GM18858 (cell line): ENCODE measurements around the gene HPCAL1.

Source experiments
- ATAC-seq: cut with Tn5 transposase; IDR thresholded peaks from one replicate; pipeline ENCODE4 v1.9.1; 2021; ENCODE audit not compliant: unreplicated experiment

Gene HPCAL1

DNA sequence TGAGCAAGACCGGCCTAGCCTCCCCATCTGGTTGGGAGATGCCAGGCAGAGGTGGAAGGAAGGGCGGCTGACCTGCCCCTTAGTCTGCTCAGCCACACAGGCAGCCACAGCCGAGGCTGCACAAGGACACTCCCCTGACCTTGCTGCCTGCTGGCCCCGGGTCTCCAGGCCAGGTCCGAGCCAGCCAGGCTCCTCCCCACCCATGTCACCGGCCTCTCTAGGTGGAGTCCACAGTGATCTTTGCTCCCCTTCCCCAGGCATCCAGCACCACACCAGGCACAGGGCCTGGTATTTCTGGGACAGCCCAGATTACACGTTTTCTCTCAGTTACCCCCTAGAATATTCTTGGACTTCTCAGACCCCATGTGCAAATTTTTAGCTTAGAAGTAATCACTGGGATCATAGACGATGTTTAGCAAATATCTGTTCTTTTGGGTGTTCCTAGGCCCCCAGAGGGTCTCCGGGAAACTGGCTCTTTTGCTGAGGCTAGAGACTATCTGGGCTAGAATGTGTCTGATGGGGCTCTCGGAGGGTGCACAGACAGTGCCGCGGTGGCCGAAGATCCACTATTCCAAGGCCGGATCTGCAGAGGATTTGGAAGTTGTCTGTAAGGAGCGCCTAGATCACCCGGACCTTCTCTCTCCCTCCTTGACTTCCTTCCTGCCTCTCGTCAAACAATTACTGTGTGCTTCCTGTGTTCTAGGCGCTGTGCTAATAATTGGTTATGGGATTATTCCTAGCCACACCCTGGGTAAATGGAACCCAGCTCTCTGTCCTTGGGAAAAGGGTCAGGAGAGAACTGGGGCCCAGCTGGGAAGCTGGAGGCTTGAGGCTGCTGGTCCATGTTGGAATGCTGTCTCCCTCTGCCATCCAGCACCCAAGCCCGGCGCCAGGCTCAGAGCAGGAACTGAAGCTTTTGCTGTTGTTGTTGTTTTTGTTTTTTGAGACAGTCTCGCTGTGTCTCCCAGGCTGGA lies 98.6 kb downstream of the HPCAL1 start:
- ATAC-seq = no peak

DNA sequence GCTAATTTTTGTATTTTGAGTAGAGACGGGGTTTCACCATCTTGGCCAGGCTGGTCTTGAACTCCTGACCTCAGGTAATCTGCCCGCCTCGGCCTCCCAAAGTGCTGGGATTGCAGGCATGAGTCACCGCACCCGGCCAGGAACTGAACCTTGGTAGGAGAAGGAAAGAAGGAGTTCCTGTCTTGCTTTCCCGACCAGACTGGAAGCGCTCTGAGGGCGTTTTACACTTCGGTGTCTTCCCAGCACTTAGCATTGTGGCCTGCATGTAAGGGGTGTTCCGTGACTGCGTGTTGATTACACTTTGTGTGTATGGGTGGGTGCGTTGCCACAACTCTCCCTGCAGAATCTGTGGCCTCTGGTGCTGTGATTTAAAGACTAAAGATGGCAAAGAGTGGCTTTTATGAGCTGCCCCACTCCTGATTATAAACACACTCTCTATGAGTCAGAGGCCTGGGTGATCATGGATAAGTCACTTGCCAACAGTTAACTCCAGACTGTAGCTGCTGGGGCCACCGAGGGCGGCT lies 99.4 kb downstream of the HPCAL1 start:
- no peak for ATAC-seq

DNA sequence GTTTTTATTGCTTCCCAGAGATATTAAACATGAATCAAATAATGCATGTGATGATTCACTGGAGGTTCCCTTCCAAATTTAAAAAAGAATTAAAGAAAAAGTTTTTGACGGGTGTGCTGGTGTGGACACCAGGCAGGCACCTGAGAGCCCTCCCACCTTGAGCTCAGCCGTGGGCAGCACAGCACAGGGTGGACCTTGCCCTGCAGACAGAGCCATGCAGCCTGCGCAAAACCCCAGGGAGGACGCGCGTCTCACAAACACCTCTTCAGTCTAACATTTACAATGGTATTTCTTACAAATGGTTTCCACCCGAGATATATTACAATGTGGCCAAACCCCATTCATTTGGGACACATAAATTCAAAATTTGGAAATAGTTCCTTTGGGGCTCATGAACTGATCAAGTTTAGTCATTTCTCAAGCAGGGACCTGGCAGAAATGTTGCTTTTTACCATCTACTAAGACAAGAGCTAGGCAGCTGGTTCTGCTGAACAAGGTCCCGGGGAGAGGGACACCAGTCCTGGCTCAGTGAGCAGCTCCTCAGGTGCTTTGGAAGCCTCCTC lies 100.0 kb downstream of the HPCAL1 start:
- ATAC-seq = no peak

DNA sequence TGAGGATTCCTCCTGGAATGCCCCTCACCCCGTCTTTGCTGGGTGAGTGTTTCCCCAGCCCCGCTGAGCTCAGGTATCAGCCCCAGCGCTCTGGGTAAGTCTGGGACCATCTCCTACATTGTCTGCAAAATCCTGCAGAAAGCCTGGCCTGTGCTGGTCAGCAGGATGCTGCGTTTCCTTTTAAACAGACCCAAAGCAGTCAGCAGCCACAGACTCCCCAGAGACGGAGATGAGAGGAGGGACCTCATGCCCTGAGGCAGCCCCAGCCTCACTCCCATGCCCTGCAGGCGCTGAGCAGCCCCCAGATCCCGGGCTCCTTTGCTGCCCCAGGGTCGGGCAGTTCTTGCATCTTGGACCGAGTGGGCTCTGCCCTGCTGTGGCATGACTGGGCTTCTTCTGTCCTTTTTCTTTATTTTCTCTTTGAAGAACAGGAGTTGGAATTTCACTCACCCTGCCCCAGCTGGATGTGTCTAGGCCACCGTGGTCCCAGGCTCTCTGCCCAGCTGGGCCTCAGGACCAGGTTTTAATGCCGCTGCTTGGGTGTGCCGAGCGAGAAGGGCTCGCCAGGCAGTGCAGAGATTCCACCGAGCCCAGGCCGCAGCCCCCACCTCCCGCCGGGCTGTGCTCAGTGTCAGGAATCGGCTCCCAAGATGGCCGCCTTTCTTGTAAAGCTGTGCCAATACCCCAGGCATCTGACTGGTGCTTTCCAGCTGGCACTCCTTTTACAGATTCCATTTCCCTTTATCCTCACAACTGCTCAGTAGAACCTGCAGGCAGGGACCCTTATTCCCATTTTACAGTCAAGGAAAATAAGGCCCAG lies 101.8 kb downstream of the HPCAL1 start:
- ATAC-seq = no peak

DNA sequence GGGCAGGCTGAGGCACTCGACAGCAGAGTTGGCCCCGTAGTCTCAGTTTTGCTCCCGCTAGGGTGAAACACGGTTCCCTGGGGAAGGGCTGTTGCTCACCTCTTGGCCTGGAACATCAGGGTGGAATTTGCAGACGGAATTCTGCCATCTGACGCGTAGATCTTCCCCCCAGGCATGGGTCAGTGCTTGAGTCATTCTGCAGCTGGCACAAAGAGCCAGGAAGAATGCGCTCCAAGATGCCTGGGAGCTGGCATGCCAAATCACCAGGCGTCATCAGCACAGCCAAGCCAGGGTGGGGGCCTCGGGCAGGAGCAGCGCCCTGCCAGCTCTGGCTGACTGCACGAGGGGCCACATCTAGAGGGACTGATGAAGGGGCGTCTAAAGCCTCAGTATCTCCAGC lies 102.7 kb downstream of the HPCAL1 start:
- ATAC-seq = no peak

DNA sequence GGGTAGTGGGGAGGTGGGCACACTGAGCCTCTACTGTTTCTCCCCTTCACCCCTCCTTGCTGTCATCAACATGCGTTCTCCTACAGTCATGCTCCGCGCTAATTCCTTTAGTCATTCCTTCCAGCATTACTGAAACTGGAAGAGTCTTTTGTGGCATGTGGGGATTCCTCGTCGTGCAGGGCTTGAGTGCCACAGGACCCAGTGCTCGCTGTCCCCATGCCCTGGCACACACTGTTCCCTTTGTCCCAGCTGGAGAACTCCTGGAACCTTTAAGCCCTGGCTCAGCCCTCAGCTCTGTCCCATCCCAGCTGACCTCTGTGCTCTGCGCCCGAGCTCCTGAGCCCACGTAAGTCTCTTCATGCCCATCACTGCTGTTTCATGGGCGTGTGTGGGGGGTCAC lies 103.3 kb downstream of the HPCAL1 start:
- ATAC-seq = no peak

DNA sequence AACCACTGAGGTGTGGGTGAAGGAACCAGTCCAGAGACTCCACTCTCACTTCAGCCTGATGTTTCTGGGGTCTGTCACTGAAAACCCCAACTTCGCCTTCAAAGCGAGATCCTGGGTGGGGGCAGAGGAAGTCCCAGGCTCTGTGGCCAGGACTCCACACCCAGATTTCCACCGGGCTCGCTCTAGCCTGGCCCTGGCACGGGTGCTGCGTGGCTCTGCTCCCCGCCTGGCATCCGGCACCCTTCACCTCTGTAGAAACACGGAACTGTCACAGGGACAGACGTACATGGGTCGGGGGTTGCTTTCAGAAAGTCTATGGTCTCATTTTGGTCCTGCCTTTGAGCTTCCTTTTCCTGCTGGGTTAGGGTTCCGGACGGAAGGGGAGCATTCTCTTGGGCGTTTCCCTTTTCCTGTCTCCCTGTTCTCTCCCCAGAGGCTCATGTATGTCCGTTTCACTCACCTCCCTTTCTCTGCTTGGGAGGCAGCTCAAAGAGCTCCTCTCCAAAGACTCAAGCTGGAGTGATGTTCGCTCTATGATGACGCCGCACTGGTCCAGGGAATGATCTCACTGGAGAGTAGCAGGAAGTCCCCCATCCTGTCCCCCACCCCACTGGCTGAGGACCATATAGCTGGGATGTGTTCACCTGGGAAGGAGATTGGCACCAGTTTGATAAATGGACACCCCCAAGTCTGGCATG lies 103.9 kb downstream of the HPCAL1 start:
- ATAC-seq = no peak

DNA sequence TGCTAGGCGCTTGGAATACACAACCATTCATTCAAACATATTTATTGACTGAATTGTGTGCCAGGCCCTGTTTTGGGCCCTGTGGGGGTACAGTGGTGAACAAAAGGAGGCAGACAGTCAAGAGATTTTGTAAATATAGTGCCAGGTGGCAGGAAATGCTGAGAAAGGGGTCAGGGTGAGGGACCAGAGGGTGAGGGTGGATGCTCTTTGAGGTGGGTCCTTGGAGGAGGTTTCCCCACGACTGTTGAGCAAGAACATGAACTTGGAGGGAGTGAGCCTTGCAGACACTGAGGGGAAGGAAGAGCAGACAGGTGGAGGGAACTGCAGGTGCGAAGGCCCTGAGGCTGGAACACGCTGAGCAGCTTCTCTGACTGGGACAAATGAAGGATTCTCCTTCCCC lies 104.7 kb downstream of the HPCAL1 start:
- no peak for ATAC-seq

DNA sequence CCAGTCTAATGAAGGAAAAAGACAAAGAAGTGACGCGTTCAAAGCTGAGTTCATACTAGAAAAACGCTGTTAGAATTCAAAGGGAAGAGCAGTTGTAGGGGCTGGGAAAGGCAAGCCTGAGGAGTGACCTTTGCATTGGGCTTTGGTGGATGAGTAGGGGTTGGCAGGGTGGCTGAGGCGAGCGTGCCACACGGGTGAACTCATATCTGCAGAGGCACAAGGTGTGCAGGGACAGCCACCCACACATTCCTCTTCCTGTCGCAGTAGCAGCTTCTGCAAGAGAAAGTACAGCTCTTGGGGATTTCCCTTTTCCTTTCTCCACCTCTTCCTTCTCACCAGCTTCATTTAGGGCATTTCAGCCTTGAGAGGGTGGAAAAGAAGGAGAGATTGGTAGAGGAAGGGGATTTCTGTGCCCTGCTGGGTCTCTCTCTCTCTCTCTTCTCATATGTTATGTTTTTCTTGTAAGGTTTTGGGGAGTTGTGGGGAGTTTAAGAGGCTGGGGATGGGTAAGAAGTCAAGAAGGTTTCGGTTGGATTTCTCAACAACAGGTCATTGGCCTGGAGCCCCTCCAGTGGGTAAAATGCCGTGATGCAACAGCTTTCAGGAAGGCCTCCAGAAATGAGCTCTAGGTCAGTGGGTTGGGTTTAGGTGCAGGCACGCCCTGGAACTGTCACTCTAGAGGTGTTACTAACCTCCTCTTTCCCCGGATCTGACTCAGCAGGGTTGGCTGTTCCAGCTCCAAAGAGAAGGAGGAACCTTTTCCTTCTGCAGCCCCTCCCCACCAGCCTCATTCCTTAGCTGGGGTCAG lies 105.3 kb downstream of the HPCAL1 start:
- peak; percentile 36 for ATAC-seq

DNA sequence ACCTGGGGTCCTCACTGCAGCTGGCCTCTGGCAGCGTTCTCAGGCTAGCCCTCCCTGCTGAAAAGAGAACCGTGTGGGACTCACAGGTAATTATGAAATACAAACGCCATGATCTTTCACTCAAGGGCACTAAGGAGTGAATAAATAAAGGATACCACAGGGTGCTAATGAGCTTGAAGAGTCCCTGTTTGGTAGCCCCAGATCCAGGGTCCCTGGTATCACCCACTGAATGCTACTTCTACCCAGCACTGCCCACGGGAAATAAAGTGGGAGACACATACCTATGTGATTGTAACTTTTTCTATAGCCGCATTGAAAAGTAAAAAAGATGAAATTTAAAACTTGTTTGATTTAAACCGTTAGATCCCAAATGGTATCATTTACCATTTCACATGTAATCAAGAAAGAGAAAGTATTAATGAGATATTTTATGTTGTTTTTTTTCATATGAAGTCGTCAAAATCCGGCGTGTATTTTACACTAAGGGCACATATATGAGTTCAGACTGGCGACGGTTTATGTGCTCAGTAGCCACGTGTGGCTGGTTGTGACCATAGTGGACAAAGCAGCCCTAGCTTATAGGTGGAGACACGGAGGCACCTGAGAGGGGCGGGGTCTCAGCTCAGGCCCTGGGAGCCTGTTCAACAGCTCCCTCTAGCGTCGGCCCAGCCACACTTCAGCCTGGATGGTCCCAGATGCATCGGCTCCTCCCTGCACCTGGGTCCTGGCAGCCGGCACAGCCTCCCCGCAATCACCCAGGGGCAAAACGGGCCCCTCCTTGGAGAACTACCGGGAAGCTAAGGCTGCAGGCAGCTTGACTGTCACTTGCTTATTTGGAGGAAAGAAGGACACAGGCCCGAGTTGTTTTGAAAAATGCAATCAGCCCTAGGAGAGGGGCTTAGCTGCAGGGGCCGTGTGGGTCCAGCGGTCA lies 106.2 kb downstream of the HPCAL1 start:
- peak; percentile 29 for ATAC-seq

DNA sequence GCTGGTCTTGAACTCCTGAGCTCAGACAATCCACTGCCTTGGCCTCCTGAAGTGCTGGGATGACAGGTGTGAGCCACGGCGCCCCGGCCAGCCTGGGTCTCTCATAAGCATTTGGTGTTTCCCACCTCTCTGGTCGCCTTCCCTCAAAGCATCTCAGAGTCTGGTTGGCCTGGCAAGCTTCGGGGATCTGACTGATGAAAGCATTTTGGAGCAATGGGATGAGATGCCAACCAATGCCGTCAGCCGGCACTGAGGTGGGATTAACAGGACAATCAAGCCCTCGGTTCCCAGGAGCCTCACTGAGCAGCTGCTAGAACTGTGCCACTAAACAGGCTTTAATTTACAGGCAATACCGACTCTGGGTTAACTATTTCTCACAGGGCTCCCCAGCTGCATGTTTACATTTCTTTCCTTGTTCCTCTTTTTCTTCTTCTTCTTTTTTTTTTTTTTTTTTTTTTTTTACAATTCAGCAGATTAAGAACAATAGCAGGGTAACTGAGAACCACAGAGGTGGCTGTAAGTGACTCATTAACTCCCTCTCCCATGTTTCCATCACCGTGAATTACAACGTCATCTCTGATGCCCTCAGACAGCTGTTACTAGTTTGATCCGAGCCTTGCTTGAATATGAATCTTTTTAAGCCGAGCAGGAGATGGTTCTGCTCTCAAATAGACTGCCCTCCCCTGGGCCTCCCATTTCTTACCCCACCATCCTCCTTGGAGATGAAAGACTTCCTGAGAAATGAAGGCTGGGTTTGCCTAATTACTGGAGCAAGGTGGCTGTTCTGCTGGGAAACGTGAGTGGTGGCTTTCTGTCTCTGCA lies 107.5 kb downstream of the HPCAL1 start:
- ATAC-seq = peak; percentile 65

DNA sequence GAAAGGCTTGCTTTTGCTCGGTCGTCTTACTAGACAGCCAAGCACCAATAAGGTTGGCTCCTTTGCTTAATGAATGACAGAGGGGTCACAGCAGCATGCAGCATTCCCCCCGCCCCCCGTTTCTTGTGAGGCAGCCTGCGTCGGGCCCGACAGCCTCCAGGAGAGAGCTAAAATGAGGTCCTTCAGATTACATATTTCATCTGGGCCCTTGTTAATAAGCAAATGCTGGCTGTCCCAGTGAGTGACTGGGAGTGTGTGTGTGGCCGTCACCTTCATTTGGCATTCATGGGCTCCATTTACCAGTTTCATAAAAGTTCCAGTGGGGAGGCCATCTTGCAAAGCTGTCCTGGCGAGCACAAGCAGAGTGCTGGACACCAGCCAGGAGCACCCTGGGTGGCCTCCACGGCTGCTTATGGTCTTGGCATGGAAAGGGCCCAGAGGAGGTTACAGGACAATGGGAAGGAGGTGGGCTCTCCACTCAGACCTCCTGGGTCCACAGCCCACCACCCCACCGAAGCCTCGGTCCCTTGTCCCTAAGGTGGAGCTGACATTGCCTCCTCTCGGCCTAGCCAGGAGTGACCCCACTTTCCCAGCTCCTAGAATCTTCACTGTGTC lies 108.2 kb downstream of the HPCAL1 start:
- ATAC-seq = no peak

DNA sequence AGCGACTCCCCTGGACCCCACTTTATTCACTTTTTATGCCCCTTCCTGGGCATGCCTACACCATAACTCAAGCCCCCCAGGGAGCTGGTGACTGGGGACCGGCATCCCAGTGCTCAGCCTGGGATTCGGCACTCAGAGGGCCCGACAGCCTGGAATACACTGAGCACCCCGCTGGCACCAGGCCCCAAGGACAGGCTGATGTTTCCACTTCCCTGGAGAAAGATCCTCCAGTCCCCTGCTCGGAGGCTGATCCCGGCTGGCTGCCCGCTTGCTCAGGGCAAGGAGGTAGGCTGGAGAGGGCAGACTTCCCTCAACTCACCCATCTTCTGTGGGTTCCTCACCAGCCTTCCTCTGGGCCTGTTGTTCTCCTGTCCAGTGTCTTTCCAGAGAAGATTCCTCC lies 108.9 kb downstream of the HPCAL1 start:
- ATAC-seq = no peak

DNA sequence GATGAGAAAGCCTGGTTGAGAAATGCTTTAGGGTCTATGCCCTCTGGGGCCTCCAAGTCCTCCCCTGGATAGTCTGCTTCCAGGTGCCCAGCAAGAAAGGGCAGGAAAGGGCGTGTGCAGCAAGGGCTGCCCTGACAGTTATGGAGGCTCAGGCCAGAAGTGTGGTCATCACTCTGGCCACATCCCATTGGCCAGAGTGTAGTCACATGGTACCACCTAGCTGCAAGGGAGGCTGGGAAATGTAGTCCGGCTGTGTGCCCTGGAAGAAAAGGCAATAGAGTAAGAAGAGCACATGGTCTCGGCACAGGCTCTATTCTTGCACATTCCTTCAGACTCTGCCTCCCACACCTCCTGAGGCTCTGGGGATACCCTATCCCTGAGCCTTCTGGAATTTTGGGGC lies 109.7 kb downstream of the HPCAL1 start:
- ATAC-seq = no peak

DNA sequence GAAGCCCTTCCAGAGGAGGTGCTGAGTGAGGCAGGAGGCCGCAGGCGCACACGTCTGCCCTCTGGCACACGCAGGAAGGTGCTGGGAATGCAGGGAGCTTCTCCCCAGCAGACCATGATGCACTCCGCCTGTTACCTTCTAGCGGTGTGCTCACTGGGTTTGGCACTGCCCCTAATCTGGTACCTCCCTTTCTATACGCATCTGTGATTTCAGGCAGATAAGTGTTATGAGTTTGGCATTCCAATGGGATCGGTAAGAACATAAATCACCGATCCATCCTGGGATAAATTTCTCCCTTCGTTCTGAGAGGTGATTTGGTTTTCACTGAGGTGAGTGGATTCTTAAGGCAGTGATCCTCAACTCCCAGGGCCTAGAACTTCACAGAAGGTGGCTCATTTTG lies 110.8 kb downstream of the HPCAL1 start:
- ATAC-seq = no peak

DNA sequence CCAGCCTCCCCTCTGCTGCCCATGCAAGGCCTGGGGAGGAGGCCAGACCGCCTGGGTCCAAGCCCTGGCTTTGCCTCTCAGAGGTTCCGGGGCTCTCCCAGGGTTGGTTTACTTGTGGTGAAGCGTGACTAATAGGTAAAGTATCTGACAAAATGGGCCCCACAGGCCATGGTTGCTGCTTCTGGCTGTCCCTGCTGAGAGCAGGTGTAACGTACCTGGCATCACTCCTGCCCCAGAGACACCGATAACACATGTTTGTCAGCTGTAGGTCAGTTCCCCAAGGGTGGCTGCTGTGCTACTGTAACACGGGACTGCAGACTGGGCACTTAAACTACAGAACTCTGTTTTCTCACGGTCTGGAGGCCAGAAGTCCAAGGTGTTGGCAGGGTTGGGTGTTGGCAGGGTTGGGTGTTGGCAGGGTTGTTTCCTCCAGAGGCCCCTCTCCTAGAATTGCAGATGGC lies 111.3 kb downstream of the HPCAL1 start:
- no peak for ATAC-seq

DNA sequence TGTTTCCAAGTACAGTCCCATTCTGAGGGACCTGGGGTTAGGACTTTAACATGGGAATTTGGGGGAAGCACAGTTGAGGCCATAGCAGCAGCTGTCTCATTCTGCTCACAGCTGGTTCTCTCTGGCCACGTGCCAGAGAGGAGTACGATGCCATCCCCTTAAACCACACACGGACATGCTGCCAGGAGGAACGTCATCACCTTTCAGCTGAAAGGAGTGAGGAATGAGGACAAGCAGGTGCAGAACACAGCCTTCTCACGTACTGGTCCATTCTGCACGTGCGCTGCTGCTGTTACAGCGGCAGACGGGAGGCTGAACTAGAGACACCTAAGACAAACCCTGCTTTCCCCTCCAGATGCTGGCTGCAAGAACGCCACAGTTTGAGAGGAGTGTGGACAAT lies 111.9 kb downstream of the HPCAL1 start:
- no peak for ATAC-seq

DNA sequence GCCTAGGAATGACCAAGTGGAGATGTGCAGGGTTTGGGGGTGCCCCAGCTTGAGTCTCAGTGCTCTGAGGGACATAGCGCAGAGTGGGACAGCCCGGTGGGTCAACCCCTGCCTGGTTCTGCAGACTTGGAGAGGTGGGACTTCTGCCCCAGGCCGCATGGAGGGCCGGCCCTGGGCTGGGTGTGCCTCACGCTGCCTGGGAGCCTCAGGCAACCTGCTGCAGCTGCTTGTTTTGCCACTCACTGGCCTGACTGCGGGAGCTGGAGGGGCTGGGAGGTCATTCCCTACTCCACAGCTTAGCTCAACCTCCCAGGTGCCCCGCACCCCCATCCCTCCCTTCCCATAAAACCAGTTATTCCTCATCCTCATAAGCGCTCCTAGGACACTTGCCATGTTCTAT lies 112.3 kb downstream of the HPCAL1 start:
- no peak for ATAC-seq
